ENCODE results near the gene IQCM.

The IQCM gene

GRCh38 chr4:149709640-149710039 lies 106.0 kb downstream of the IQCM start:
- peak; percentile 17 for DNase-seq (ENCODE audit: low read depth)

- DNase-seq (ENCODE audit: low read depth), result peak; percentile 22
Observed at GRCh38 chr4:149708513-149709130, 107.0 kb downstream of the IQCM start.

- no peak for DNase-seq (ENCODE audit: low read depth)
Observed at GRCh38 chr4:149707862-149708261, 107.8 kb downstream of the IQCM start.

- peak; percentile 34 for DNase-seq (ENCODE audit: low read depth)
Observed at GRCh38 chr4:149706942-149707341, 108.7 kb downstream of the IQCM start.

GRCh38 chr4:149702414-149703293 lies 113.0 kb downstream of the IQCM start:
- DNase-seq (ENCODE audit: low read depth), result no peak

GRCh38 chr4:149701435-149702156 lies 114.0 kb downstream of the IQCM start:
- DNase-seq (ENCODE audit: low read depth), result no peak

- no peak for DNase-seq (ENCODE audit: low read depth)
Observed at GRCh38 chr4:149700272-149700671, 115.4 kb downstream of the IQCM start.

GRCh38 chr4:149699642-149700041 lies 116.0 kb downstream of the IQCM start:
- no peak for DNase-seq (ENCODE audit: low read depth)

GRCh38 chr4:149690726-149691125 lies 124.9 kb downstream of the IQCM start:
- no peak for DNase-seq (ENCODE audit: low read depth)

- no peak for DNase-seq (ENCODE audit: low read depth)
Observed at GRCh38 chr4:149684516-149684915, 131.1 kb downstream of the IQCM start.

- DNase-seq (ENCODE audit: low read depth), result no peak
Observed at GRCh38 chr4:149676076-149676475, 139.6 kb downstream of the IQCM start.

GRCh38 chr4:149645790-149646189 lies 169.9 kb downstream of the IQCM start:
- DNase-seq (ENCODE audit: low read depth), result no peak

GRCh38 chr4:149638073-149638472 lies 177.6 kb downstream of the IQCM start:
- DNase-seq (ENCODE audit: low read depth), result peak; percentile 50

GRCh38 chr4:149634368-149634767 lies 181.3 kb downstream of the IQCM start:
- DNase-seq (ENCODE audit: low read depth), result no peak

GRCh38 chr4:149631629-149632028 lies 184.0 kb downstream of the IQCM start:
- no peak for DNase-seq (ENCODE audit: low read depth)

- DNase-seq (ENCODE audit: low read depth), result no peak
Observed at GRCh38 chr4:149630064-149630463, 185.6 kb downstream of the IQCM start.

- peak; percentile 45 for DNase-seq (ENCODE audit: low read depth)
Observed at GRCh38 chr4:149605601-149606378, 209.9 kb downstream of the IQCM start.

- DNase-seq (ENCODE audit: low read depth), result no peak
Observed at GRCh38 chr4:149604827-149605226, 210.8 kb downstream of the IQCM start.

GRCh38 chr4:149595500-149595899 lies 220.1 kb downstream of the IQCM start:
- no peak for DNase-seq (ENCODE audit: low read depth)

- no peak for DNase-seq (ENCODE audit: low read depth)
Observed at GRCh38 chr4:149589826-149590225, 225.8 kb downstream of the IQCM start.

- DNase-seq (ENCODE audit: low read depth), result no peak
Observed at GRCh38 chr4:149584722-149585121, 230.9 kb downstream of the IQCM start.

- no peak for DNase-seq (ENCODE audit: low read depth)
Observed at GRCh38 chr4:149574971-149575370, 240.7 kb downstream of the IQCM start.

Measured in non-pigmented ciliary epithelial cell (primary cell).